Tibial nerve (tissue), 4 donors: Measurements from ENCODE around the gene NPPC. TPM values are rescaled to one million over a fixed set of nuclear protein-coding genes. Genes with fewer than 3 reads are reported as not detected.

Experiments used
- DNase-seq, 2 donors: peaks; one replicate each; pipeline ENCODE4 v3.0.0-alpha.2; 2019; ENCODE audit warnings: low spot score in 2 of 2
- H3K27ac ChIP-seq, 4 donors: fragments of 200-600 bp; sonication (generic) in 3 of 4; one replicate each; pipeline ENCODE4 v1.5.1; 2017 to 2019; ENCODE audit warnings: mild to moderate bottlenecking in 1 of 4
- H3K27me3 ChIP-seq, 2 donors: fragments of 200-600 bp; sonication (generic) in 1 of 2; one replicate each; pipeline versions ENCODE4 v1.5.1 to v1.6.0; 2017 to 2019
- H3K36me3 ChIP-seq, 3 donors: fragments of 200-600 bp; sonication (generic); one replicate each; pipeline ENCODE4 v1.5.1; 2018 to 2019
- H3K4me1 ChIP-seq, 4 donors: fragments of 200-600 bp; sonication (generic) in 3 of 4; one replicate each; pipeline ENCODE4 v1.5.1; 2017 to 2019
- H3K4me3 ChIP-seq, 4 donors: fragments of 200-600 bp; sonication (generic) in 3 of 4; one replicate each; pipeline ENCODE4 v1.5.1; 2017 to 2019; ENCODE audit warnings: mild to moderate bottlenecking in 1 of 4, moderate library complexity in 1 of 4
- H3K9me3 ChIP-seq, 4 donors: fragments of 200-600 bp; sonication (generic) in 3 of 4; one replicate each; pipeline ENCODE4 v1.5.1; 2017 to 2019
- EP300 ChIP-seq, 2 donors: sonication (generic); formaldehyde crosslinking; IDR thresholded peaks; one replicate each; pipeline ENCODE4 v1.6.1; 2017; ENCODE audit warnings: antibody characterized with exemption in 2 of 2, mild to moderate bottlenecking in 1 of 2
- POLR2A ChIP-seq, 2 donors: fragments of 450-650 bp; IDR thresholded peaks; one replicate each; pipeline ENCODE4 v1.6.1; 2017; ENCODE audit warnings: antibody characterized with exemption in 2 of 2, mild to moderate bottlenecking in 2 of 2, moderate library complexity in 2 of 2
- WGBS, 2 donors: methylation state at CpG; one replicate each; pipeline ENCODE4 v1.1.5; 2018; 5-methylcytosine and 5-hydroxymethylcytosine counted together
- total RNA-seq, 4 donors: library from RNA; depleted of rRNA; stranded (reverse); fragments of >200 nt; gene quantifications; one replicate each; pipeline ENCODE4 v1.1.0, GENCODE V29; 2016
- TF ChIP-seq, protein P1 (sequence below), 5 experiments: fragments of 200-600 bp in 3 of 5; fragments of 450-650 bp in 2 of 5; sonication (generic) in 3 of 5; IDR thresholded peaks; one replicate each; pipeline ENCODE4 v1.5.1; 2016 to 2019; ENCODE audit warnings: antibody characterized with exemption in 5 of 5, mild to moderate bottlenecking in 3 of 5, moderate library complexity in 2 of 5

Gene NPPC
- total RNA-seq, 4 donors from 2014 or later = not detected

DNA sequence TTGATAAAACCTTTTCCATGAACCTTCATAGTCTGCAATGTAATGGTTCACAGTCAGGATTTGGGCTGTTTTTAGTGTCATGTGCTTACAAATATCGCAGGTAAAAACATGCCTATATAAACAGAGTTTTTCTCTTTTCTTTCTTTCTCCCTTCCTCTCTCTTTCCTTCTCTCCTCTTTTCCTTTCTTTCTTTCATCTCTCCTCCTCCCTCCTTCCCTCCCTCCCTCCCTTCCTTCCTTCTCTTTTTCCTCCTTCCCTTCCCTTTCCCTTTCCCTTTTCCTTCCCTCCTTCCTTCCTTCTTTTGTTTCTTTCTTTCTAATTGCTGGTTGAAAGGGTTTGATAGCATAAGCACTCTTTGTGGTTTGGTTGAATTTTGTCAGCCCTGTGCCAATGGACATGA is 9.6 kb upstream of the NPPC start:
- H3K36me3 ChIP-seq = no peaks in the 10 kb centered on the region
- TF ChIP-seq, protein P1, sequence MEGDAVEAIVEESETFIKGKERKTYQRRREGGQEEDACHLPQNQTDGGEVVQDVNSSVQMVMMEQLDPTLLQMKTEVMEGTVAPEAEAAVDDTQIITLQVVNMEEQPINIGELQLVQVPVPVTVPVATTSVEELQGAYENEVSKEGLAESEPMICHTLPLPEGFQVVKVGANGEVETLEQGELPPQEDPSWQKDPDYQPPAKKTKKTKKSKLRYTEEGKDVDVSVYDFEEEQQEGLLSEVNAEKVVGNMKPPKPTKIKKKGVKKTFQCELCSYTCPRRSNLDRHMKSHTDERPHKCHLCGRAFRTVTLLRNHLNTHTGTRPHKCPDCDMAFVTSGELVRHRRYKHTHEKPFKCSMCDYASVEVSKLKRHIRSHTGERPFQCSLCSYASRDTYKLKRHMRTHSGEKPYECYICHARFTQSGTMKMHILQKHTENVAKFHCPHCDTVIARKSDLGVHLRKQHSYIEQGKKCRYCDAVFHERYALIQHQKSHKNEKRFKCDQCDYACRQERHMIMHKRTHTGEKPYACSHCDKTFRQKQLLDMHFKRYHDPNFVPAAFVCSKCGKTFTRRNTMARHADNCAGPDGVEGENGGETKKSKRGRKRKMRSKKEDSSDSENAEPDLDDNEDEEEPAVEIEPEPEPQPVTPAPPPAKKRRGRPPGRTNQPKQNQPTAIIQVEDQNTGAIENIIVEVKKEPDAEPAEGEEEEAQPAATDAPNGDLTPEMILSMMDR (IDR thresholded peaks at IDR 0.05) = no peak
- TF ChIP-seq POLR2A (IDR thresholded peaks at IDR 0.05) = no peak
- TF ChIP-seq EP300 (IDR thresholded peaks at IDR 0.05) = no peak
- DNase-seq = no peak
- H3K4me3 ChIP-seq = no peak overlapping the region
- peaks cover 0 to 3% (median 0%) of the 10 kb centered on the region in 4 donors for H3K4me1 ChIP-seq
- H3K9me3 ChIP-seq = no peaks in the 10 kb centered on the region
- no peak overlapping the region for H3K27ac ChIP-seq
- WGBS, 2 donors = 97 to 100% methylated on average over 1 of the region's 1 CpG
- no peaks in the 10 kb centered on the region for H3K27me3 ChIP-seq

DNA sequence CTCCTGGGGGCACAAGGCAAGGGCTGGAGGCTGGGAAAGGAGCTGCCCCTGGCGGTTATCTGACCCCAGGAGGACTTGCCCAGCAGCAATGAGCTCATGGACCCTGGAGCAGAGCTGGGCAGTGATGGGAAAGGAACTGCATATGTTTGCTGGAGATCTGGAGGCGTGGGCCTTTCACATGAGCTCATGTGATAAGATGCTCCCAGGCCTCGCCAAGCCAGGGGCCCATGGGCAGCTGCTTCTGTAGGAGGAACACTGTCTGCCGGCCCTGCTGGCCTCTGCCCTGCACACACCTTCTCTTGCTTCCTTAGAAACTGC is 9.0 kb upstream of the NPPC start:
- H3K27ac ChIP-seq = no peak overlapping the region
- peaks cover 0 to 6% (median 0%) of the 10 kb centered on the region in 4 donors for H3K4me1 ChIP-seq
- H3K27me3 ChIP-seq = no peaks in the 10 kb centered on the region
- no peak for DNase-seq
- no peaks in the 10 kb centered on the region for H3K36me3 ChIP-seq
- 70 to 71% methylated on average over 4 of the region's 4 CpGs for WGBS, 2 donors
- no peaks in the 10 kb centered on the region for H3K9me3 ChIP-seq
- H3K4me3 ChIP-seq = no peak overlapping the region
- no peak for TF ChIP-seq EP300 (IDR thresholded peaks at IDR 0.05)

DNA sequence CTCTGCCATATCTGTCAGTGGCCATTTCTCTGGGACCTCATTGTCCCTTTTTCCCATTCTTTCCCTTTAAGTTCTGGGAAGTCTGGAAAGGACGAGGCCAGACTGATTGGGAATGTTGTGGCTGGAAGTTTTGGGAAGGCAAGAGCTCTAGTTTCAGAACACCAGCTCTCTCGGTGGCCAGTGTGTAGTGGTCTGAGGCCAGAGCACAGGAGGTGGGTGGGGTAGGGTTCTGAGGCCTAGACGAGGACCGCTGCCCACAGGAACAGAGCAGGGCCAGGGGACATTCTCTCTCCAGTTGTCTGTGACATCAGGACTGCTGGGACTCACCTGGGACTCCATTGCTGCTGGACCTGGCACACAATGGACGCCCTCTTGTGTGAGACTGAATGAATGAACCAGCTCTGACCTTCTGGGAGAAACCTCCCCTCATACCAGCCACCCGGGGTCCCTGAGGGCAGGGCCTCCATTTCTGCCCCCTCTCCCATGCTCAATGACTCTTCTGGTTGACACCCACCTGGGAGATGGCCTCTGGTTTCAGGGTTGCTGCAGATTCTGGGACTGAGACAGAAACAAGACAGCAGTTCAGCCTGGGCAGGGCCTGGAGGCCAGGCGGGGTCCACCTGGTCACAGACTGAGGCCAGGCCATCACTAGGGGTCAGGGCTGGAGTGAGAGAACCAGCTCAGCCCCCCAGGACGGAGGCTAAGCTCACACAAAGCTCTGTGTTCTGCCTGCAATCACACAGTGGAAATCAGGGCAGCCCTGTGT is 8.4 kb upstream of the NPPC start:
- H3K36me3 ChIP-seq = no peaks in the 10 kb centered on the region
- H3K27ac ChIP-seq = no peak overlapping the region
- H3K4me3 ChIP-seq = no peak overlapping the region
- H3K4me1 ChIP-seq = peaks cover 0 to 6% (median 0%) of the 10 kb centered on the region in 4 donors
- no peaks in the 10 kb centered on the region for H3K9me3 ChIP-seq
- TF ChIP-seq, protein P1 (IDR thresholded peaks at IDR 0.05) = no peak
- peaks cover 0 to 3% of the 10 kb centered on the region in 2 donors for H3K27me3 ChIP-seq
- WGBS, 2 donors = 73 to 78% methylated on average over 8 of the region's 8 CpGs
- DNase-seq = no peak

DNA sequence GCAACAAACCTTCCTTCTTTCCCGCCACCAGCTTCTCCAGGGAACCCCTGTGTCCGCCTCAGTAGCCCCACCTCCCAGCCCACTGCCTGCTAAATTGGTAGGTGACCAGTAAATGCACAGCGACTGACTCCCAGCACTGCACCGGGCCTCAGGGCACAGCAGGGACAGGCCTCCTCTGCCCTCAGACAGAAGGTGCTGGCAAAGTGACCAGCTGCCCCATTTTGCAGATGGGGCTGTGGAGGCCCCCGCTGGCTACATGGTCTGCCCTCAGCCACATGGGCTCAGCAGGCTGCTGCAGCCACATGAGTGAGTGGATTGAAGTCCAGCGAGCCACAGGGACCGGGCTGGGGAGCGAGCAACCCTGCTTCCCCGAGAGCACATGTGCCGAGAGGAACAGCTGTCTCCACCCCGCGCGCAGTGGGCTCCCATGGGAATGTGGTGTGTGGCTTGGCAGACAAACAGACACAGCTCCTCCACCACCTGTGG is 7.8 kb upstream of the NPPC start:
- peaks cover 0 to 6% (median 0%) of the 10 kb centered on the region in 4 donors for H3K4me1 ChIP-seq
- TF ChIP-seq, protein P1 (IDR thresholded peaks at IDR 0.05) = no peak
- TF ChIP-seq EP300 (IDR thresholded peaks at IDR 0.05) = no peak
- no peak for TF ChIP-seq POLR2A (IDR thresholded peaks at IDR 0.05)
- H3K27ac ChIP-seq = no peak overlapping the region
- H3K36me3 ChIP-seq = no peaks in the 10 kb centered on the region
- WGBS, 2 donors = 75 to 78% methylated on average over 11 of the region's 13 CpGs
- no peak overlapping the region for H3K4me3 ChIP-seq
- peaks cover 0 to 10% of the 10 kb centered on the region in 2 donors for H3K27me3 ChIP-seq
- DNase-seq = no peak
- H3K9me3 ChIP-seq = no peaks in the 10 kb centered on the region

DNA sequence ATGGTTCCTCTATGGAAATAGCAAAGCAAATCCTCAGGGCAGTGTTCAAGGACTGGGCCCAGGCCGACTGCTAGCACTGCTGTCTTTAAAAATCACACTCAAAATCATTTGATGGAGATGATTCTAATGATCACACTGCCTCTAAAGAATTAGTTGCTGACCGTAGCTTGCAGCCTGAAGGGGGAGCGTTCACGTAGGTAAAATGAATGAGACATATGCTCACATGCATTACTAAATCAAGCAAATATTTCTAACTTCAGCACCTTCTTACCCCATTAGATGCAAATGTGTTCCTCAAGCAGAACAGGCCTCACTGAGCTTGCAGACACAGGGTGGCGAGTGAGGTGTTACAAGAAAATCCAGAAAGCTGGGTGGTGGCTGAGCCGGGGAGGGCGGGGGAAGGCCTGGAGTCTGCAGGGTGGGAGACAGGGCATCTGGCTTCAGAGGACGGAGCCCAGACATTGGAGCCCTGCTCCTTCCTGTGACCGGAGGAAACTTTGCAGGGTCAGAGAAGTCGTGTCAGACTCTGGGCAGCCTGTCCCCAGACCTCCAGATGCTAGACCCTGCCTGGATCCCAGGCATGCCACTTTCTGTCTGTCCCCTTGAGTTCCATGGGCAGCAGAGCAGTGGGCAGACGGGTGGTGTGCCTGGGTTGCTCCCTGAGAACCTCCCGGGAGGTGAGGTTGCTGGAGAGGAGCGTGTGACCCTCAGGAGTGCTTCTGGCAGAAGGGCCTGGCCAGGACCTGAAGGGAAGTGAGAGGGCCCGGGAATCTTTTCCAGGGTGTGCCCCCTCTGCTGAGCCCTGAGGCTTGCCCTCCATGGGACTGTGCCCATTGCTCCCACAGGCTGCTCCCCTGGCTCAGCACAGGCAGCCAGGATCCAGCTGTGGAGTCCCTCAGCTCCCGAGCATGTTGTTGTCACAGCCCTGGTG is 7.1 kb upstream of the NPPC start:
- no peak overlapping the region for H3K27ac ChIP-seq
- TF ChIP-seq, protein P1 (IDR thresholded peaks at IDR 0.05) = no peak
- TF ChIP-seq EP300 (IDR thresholded peaks at IDR 0.05) (no peak), POLR2A (IDR thresholded peaks at IDR 0.05) (no peak)
- H3K4me3 ChIP-seq = no peak overlapping the region
- no peak for DNase-seq
- no peaks in the 10 kb centered on the region for H3K9me3 ChIP-seq
- WGBS, 2 donors = 79 to 83% methylated on average over 14 to 15 of the region's 15 CpGs
- H3K36me3 ChIP-seq = no peaks in the 10 kb centered on the region
- peaks cover 0 to 17% of the 10 kb centered on the region in 2 donors for H3K27me3 ChIP-seq
- H3K4me1 ChIP-seq = peaks cover 0 to 6% (median 0%) of the 10 kb centered on the region in 4 donors
